ENCODE data around the gene CKLF. TPM values are rescaled to one million over a fixed set of nuclear protein-coding genes. Genes with fewer than 3 reads are reported as not detected.

CKLF gene
- total RNA-seq, 1 experiment from 2014 or later: 21.0 TPM

DNA sequence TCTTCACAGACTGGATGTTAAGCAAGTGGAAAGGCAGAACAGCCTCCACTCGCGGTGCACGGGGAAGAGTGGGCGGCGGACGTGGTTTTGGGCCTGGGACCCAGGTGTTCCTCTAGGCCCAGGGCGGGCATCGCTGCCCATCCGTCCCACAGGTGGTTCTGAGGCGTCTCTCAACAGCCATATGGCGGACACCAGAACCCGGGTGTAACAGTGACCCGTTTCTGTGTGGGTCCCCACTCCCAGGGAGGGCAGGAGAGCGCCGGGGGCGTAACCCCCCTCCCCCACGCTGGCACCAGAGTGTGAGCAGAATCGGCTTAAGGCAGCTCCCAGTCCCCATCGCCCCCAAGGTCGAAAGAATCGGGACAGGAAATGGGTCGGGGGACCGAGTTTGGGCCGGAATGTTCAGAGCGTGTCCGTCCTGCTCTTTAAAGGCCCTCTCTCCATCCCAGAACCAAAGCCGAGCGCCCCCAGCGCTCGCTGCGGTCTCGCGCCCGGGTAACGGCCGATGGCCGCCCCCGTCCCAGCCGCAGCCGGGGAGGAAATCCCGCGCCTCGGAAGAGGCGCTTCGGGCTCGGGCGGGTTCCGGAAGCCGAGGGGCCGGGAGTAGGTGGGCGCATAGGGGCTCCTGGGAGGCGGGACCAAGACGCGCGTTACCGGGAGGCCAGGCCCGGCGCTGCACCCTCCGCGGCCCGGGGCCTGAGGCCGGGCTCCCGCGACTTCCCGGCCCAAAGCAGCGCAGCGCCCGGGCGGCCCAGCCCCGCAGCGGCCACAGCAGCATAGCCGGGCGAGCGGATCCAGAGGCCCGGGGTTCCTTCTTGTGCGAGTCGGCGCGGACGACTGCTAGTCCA lies 2.9 kb upstream of the CKLF start, which contains the start of gene TK2 (continued):
- TF ChIP-seq ATF6 (CRISPR knock-in tag; IDR thresholded peaks at IDR 0.05) (no peak), TEAD4 (CRISPR knock-in tag; IDR thresholded peaks at IDR 0.05) (no peak), SP1 (CRISPR knock-in tag; conservative IDR thresholded peaks at IDR 0.05) (0 out of 2 replicates have a peak, but pooled peaks have one; percentile 33), FOXP4 (CRISPR knock-in tag; IDR thresholded peaks at IDR 0.05) (no peak), ZNF512 (CRISPR knock-in tag; IDR thresholded peaks at IDR 0.05; ENCODE audit: borderline replicate concordance) (no peak)
- TF ChIP-seq, protein P1, sequence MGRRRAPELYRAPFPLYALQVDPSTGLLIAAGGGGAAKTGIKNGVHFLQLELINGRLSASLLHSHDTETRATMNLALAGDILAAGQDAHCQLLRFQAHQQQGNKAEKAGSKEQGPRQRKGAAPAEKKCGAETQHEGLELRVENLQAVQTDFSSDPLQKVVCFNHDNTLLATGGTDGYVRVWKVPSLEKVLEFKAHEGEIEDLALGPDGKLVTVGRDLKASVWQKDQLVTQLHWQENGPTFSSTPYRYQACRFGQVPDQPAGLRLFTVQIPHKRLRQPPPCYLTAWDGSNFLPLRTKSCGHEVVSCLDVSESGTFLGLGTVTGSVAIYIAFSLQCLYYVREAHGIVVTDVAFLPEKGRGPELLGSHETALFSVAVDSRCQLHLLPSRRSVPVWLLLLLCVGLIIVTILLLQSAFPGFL (CRISPR knock-in tag; IDR thresholded peaks at IDR 0.05; ENCODE audit: borderline replicate concordance): no peak
- TF ChIP-seq, protein P2, sequence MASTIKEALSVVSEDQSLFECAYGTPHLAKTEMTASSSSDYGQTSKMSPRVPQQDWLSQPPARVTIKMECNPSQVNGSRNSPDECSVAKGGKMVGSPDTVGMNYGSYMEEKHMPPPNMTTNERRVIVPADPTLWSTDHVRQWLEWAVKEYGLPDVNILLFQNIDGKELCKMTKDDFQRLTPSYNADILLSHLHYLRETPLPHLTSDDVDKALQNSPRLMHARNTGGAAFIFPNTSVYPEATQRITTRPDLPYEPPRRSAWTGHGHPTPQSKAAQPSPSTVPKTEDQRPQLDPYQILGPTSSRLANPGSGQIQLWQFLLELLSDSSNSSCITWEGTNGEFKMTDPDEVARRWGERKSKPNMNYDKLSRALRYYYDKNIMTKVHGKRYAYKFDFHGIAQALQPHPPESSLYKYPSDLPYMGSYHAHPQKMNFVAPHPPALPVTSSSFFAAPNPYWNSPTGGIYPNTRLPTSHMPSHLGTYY (CRISPR knock-in tag; IDR thresholded peaks at IDR 0.05): no peak

- ChIA-PET CTCF (interaction anchor here (0.6 to 1.7 kb wide), 5 partner anchors 30 to 100 kb away, joined by 3 to 10 read pairs (median 5); no protein-coding TSS in a partner anchor), POLR2A (interaction anchor here (1.9 kb wide), 1 partner anchor 28 kb away, joined by 5 read pairs; the partner anchor contains the start of gene CMTM2)
- ATAC-seq (peak; percentile 11; the same call in 1 of the 2 replicates), DNase-seq (ENCODE audit: low spot score) (peak; percentile 46)
- TF ChIP-seq NR2C2 (CRISPR knock-in tag; IDR thresholded peaks at IDR 0.05) (no peak), ZNF263 (CRISPR knock-in tag; IDR thresholded peaks at IDR 0.05; ENCODE audit: low read depth) (no peak), MLX (CRISPR knock-in tag; IDR thresholded peaks at IDR 0.05) (no peak), CTCF (IDR thresholded peaks at IDR 0.05) (peak; percentile 18; the same call in 1 of the 2 replicates)
- Mint-ChIP-seq H3K36me3 (peaks cover 4% of the 10 kb centered on the region), H3K4me3 (peak overlapping the region; percentile 68), H3K27ac (no peak overlapping the region), H3K9me3 (peaks cover 3% of the 10 kb centered on the region; the same call in 1 of the 2 replicates), H3K4me1 (peaks cover 35% of the 10 kb centered on the region), H3K27me3 (ENCODE audit: low read depth) (peaks cover 36% of the 10 kb centered on the region)
Observed at GRCh38 chr16:66551348-66551759, 1.0 kb upstream of the CKLF start.

Measured in WTC11 (cell line).